Right renal cortex interstitium (tissue), 3 donors: ENCODE measurements around the gene KCNH5. TPM values are rescaled to one million over a fixed set of nuclear protein-coding genes. Genes with fewer than 3 reads are reported as not detected.
"Not testable (repeated sequence)": the region's sequence is repeated elsewhere in the genome, so short reads cannot be mapped to it uniquely, and the experiment has no call there.

Experiments
- DNase-seq, 3 donors: peaks; one replicate each; pipeline ENCODE4 v3.0.0-alpha.2; 2013; ENCODE audit warnings: low read depth in 3 of 3, low spot score in 2 of 3
- polyA plus RNA-seq, 3 donors: library from polyadenylated mRNA; unstranded; fragments of 120-200 nt; gene quantifications; one replicate each; pipeline ENCODE4 v1.2.1, GENCODE V29; 2013; ENCODE audit not compliant: insufficient read length in 3 of 3

KCNH5 gene
- polyA plus RNA-seq, 3 donors: 0.07 to 0.18 (median 0.15) TPM

DNA sequence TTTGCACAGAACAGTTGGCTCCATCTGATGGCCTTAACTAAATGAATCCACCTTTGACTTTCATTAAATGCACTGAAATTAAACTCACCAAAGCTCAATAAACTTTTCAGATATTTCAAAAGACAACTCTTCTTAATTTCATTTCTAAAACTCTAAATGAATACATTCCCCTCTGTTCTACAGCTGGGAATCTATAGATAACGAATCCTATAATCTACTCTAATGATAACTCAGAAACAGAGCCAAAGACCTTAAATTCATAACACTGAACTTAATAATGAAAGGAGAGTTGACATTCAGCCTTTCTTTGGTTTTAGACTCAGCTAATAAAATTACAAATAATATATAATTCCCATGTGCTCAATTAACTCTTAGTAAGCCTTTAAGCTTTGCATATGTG lies 150.5 kb downstream of the KCNH5 start:
- DNase-seq: no peak

DNA sequence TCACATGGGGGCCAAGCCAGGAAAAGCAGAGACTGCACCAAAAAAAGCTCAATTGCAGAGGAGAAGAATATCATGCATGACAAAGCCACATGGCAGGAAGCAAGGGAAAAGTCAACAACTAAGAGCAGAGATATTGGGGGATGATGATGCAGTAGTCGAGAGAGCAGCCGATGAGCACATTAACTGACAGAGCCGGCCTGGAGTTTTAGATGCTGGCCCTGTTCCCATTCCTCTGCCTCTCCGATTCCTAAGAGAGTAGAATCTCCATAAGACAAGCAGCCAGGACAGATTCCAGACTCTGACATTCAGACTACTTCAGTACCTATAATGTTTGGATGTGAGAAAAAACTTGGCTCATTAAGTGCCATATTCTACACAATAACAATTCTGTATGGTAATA lies 155.9 kb downstream of the KCNH5 start:
- no peak for DNase-seq

DNA sequence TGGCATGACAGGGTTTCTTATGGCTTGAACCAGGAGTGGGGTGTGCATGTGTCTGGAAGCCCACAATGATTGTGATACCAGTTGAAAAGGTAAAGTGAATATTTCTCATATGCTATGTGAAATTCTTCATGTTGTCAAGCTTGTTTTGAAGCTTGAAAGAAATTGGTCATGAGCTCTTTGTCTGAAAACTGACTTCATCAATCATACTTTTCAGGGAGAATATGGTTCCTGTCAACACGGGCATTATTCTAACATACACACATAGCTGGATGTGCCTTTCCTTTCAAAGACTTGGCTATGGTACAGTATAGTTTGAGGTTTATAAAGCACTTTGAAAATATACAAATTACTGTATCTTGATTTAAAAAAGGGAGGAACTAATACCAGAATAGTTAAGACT lies 158.8 kb downstream of the KCNH5 start:
- no peak for DNase-seq

DNA sequence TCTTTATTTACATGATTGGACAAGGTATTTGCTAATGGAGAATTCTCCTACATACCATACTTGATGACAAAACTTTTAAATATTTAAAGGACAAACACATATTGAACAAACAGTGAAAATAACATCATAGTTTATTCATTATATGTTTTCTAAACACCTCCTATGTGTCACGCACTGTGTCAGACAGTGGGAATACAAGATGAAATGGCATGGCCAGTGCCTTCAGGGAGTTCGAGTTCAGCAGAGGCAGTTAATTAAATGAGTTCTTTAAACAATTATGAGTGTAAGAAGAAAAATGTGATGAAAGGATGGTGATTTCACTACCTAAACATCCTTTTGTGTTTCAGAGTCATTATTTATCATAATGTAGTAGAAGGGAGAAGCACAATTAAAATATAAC lies 159.8 kb downstream of the KCNH5 start:
- no peak for DNase-seq

DNA sequence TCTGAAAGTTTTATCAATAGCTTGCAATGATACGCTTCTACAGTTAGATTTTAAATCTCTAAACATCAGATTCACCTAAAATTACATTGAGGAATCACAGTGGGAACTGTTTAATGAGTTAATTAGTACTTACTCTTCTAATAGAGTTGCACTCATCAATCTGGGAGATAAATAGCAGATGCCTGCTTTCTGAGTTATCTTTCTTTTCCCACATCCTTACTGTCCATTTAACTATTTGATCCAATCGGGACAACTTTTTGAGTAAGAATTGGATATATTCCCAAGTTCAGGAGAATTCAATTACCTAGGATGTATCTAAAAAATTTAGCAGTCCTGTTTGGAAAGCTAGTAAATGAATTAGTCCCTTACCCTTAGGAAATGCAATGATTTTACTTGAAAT lies 162.3 kb downstream of the KCNH5 start:
- DNase-seq: no peak

DNA sequence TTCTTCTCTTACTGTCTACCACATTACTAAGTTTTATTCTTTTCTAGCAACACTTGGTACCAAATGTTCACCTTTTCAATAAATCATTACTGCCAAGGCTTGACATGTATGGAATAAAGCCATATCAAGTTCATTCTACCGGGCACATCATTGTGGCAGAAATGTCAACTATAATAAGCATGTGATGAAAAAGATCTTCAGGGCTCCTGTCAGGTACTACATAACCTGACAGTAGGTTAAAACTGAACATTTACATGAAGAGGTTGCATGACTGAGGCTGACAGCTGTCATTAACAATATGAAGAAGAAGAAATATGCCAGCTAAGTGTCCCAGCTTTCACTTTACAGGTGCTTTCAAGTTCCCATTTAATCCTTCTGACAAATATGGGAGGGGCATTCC lies 178.9 kb downstream of the KCNH5 start:
- no peak for DNase-seq

DNA sequence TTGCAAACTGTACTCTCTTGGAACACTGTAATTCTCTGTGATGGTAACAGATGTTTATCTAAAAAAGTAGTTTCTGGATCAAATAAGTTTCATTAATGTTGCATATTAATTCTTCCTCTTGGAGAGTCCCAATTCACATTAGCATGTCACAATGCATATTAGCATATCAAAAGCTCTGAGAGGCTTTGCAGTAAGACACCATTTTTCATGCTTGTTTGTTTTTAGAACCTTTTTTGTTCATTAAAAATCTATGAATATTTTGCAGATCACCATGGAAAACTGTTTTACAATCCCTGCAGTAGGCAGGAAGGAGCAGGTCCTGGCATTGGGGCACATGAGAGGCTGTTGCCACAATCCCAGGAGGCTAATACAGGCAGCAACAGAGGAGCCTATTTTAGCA lies 180.7 kb downstream of the KCNH5 start:
- DNase-seq: no peak

DNA sequence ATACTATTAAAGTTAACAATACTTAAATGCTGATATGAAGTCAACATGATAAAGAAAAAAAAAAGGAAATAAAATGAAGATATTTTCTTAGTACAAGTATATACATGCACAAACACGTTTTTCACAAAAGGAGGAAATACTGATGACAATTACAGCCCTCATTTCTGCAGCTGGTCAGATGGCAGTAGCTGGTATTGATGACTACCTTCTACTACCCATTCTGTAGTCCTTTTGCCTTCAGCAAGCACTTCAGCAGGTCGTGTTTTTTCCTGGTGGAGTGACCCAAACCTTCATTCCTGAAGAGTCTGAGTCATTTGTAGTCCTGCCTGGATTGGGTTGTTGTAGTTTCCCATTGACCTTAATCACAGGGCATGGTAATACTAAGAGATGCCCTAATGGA lies 187.2 kb downstream of the KCNH5 start:
- DNase-seq: not testable (repeated sequence)

DNA sequence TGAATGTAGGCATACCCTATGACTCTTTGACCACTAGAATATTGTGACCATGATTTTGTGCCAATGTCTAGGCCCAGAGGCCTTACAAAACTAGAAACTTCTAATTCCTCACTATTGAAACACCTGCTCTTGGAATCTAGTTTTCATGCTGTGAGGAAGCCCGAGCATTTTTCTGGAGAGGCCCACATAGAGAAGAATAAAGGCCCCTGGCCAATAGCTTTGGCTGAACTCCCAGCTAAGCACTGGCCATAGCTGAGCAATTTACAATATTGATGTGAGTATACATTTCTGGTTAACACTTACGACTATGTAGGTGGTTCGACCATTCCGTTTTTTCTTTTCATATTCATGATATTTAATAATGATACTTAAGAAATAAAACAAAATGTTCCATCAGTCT lies 190.3 kb downstream of the KCNH5 start:
- DNase-seq: no peak

DNA sequence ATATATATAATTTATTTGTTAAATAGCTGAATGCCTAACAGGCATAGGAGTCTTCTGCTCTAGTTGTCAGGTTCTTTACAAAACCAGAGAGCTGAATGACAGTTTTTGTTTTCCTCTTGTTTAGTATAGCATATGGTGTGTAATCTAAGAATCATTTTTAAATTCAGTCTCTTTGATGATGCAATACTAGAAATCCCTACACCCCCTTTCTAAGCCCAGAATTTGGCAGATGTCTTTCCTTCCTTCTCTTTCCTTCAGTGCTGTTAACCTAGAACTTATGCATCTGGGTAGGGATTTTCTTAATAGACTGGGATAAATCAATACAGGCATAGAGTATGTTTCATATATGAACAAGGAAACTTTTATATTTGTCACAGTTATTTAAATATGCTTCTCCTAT lies 198.1 kb downstream of the KCNH5 start:
- DNase-seq: no peak

DNA sequence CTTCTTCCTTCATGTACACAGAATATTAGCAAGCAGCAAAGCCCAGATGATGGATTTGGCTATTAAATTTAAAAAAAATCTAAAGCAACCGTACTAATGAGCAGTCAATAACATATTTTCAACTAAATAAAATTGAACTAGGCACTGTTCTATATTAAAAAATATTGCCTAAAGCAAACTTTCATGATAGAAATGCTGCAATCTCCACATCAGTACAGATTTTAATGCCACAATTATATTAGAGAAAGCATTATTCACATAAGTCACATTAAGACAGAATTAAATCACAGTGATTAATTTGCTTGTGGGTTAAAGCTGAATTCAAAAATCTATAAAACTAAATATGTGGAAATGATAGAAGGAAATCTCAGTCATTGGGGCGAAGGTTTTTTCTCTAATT lies 200.7 kb downstream of the KCNH5 start:
- no peak for DNase-seq

DNA sequence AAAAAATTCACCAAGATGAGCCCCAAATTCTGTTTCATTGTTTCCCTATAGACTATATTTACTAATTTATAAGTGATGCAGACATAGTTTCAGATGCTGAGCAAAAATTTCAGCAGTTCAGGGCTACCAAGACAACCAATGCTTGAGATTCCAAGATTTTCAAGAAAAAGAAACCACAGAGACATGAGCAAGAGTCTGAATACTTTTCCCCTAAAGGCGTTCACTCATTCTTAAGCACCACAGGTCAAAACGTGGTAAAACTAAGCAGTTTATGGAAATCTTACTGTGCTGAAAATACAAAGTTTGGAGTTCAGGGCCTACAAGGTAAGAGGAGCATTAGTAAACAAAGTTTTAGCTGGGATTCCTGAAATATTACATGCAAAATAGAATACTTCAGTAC lies 221.2 kb downstream of the KCNH5 start:
- no peak for DNase-seq

DNA sequence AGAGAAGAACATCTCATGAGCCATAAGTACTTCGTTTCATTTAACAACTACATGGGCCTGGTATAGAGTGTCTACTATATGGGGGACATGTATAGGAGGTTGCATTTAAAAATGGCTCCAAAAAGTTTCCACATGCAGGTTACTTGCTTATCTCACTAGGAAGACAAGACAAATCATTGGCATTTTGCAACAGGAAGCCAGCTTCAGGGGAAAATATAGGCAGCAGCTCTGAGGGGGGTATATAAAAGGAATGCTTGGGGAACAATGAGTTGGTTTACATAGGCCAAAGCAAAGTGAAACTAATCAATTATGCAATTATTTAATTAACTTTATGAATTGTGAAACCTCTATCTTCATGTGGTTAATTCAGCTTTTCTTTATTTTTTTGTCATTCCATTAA lies 225.3 kb downstream of the KCNH5 start:
- DNase-seq: no peak

DNA sequence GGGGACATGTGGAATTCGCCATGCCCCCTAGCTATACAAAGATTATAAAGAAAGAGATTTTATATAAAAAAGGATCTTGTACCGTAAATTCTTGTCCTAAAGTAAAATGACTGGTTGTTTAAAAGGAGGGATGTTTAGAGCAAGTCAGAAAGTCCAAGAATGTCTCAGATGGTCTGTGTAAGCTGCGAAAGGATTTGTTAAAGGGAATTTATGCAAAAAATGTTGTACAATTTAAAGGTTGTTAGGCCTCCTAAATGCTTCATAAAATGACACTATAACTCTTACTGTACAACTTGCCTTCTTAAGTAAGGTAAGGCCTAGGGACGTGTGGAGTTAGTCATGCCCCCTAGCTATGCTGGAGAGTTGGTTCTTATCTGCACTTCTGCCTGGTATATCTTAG lies 237.6 kb downstream of the KCNH5 start:
- DNase-seq: no peak

DNA sequence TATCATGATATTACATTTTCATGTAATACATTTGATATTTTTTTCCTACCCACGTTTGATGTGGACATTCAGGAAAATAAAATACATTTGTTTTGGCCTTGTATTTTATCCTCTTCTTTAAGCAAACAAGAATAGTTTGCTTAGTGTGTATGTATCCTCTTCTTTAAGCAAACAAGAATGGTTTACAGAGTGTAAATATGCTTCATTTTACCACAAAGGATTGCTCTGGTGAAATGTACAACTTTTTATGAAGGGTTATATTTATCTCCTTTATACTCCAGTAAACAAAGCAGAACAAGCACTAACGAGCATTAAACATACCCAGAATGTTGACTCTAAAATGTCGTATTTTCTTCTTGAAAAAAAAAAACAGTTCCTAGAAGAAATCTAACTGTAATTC lies 244.7 kb downstream of the KCNH5 start:
- no peak for DNase-seq

DNA sequence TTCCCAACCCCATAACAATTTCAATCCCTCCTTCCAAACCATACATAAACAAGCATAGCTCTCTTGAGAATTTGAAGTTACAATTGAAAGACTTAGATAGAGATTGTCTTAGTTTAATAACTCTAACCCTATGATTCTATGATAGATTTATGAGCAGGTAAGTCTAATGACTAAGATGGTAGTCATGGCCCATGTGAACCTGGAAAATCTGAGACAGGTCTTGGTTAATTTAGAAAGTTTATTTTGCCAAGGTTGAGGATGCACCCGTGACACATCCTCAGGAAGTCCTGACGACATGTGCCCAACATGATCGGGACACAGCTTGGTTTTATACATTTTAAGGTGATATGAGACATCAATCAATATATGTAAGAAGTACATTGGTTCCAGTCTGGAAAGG lies 248.8 kb downstream of the KCNH5 start:
- no peak for DNase-seq

DNA sequence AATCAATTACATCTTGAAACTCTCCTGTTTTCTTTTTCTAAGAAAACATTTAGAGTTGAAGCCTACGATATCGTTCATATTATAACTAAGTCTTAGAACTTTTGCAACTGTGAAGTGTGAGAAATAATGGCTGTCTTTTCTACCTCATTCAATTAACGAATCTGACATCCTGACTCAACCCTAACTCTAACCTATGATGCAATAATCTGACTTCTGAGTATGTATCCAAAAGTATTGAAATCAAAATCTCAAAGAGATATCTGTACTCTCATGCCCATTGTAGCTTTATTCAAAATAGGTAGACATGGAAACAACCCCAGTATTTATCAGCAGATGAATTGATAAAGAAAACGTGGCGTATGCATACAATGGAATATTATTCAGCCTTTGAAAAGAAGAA lies 252.7 kb downstream of the KCNH5 start:
- DNase-seq: no peak

DNA sequence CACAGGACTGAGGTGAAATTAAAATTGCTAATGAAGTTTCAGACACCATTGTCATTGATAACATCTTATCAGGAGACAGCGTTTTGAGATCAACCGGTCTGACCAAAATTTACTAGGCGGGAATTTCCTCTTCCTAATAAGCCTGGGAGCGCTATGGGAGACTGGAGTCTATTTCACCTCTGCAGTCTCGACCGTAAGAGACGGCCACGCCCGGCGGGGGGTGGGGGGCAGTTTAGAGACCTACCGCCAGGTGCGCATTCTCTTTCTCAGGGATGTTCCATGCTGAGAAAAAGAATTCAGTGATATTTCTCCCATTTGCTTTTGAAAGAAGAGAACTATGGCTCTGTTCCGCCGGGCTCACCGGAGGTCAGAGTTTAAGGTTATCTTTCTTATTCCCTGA lies 263.9 kb downstream of the KCNH5 start:
- DNase-seq: not testable (repeated sequence)

DNA sequence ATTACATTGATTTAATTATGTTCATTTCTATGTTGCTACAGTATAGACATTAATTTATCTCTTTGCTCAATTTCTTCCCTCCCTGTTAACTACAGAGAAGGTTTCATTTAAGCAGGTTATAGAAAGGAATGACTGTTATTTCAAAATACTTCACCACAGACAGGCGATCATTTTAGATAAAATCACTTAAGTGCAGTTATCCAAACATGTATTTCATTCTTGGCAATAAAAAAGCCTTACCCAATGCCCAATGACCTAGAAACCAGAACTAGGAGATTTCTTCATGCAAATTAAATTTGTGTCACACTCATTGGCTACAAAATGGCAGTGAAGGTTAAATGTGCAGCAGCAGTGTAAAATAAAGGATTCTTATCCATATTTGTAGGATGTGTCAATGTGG lies 266.4 kb downstream of the KCNH5 start:
- no peak for DNase-seq

DNA sequence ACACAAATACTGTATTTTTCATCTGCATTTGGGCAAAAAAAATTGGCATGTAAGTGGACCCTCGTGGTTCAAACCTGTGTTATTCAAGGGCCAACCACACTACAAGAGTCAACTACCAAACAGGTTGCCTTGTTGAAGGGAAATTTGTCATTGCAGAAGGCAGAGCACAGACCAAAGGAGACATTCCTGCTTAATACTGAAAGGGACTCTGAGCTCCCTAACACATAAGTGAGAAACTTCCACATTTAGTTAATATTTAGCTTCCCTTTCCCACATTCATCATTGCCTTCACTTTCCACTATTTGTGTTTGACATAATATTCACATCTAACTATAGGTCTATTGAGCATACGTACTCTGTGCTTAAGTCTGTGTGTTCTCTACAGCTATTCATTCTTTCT lies 266.9 kb downstream of the KCNH5 start:
- DNase-seq: no peak

DNA sequence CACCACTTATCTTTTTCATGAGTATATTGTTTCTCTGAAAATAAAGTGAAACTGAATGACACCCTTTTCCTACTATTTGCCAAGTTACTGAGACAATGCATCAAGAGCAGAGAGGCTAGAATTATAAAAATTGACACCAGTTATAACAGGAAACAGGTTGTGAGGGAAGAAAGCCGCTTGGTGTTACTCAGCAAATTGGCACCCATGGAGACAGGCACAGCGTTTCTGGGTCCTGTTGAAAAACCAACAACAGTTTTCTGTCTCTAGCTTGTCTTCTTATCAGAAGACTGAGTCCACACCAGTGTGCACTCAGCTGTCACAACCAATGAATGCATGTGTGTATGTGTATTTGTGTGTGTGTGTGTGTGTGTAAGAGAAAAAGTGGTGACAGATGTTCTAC lies 267.7 kb downstream of the KCNH5 start:
- no peak for DNase-seq

DNA sequence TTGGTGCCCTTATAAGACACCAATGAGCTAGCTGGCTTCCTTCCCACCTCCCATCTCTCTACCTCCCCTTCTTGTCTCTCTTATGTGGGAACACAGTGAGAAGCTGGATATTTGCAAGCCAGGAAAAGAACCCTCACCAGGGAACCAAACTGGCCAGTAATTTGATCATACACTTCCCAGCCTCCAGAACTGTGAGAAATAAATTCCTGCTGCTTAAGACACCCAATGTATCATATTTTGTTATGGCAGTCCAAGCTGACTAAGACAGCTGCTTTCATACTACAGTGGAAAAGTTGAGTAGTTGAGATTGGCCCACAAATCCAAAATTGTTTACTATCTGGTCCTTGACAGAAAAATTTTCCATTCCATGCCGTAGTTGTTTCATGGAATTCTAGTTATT lies 269.0 kb downstream of the KCNH5 start:
- DNase-seq: no peak

DNA sequence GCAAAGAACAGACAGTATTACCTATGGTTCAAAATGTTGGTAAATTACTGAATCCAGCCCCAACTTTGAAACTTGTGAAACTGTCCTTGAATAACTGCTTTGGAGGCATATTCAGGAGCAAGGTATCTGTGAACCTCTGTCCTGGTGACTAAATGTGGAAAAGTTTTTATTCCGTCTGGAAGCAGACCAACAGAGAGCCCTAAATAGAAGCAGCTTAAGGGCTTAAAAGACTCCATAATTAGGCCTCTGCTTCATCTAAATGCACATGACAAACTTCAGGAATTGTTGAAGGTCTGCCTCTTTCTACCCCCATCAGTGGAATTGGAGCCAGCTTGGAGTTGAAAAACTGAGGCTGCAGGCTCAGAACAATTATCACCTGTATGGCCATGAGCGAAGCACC lies 276.5 kb downstream of the KCNH5 start:
- DNase-seq: no peak

DNA sequence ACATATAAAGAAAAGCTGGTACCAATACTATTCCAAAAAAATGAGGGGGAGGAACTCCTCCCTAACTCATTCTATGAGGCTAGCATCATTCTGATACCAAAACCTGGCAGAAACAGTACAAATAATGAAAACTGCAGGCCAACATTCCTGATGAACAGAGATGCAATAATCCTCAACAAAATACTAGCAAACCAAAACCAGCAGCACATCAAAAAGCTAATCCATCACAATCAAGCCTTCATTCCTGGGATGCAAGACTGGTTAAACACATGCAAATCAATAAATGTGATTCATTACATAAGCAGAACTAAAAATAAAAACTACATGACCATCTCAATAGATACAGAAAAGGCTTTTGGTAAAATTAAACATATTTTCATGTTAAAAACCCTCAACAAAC lies 281.3 kb downstream of the KCNH5 start:
- DNase-seq: no peak
